Adrenal gland (tissue), 12 donors: ENCODE results near the gene CALU. TPM values are rescaled to one million over a fixed set of nuclear protein-coding genes. Genes with fewer than 3 reads are reported as not detected.
A peak's percentile ranks its signal among the peaks of the same experiment; 100 is the strongest.

ENCODE experiments used
- DNase-seq, 7 donors: peaks; one replicate each; pipeline ENCODE4 v3.0.0-alpha.2; 2019 to 2020
- H3K27ac ChIP-seq, 5 donors: fragments of 200-600 bp; sonication (generic) in 4 of 5; 1 replicate in 3 of 5; 2 replicates in 2 of 5; pipeline versions ENCODE4 v1.5.1 to v1.8.0; 2016 to 2020; ENCODE audit warnings: mild to moderate bottlenecking in 1 of 5
- H3K27me3 ChIP-seq: fragments of 200-600 bp; 2 replicates; pipeline ENCODE4 v1.8.0; 2021
- H3K36me3 ChIP-seq, 2 donors: fragments of 200-600 bp; replicated peaks in 1 of 2; 1 replicate in 1 of 2; 2 replicates in 1 of 2; pipeline versions ENCODE4 v1.5.1 to v1.8.0; 2018 to 2022
- H3K4me1 ChIP-seq, 2 donors: fragments of 200-600 bp; replicated peaks in 1 of 2; 1 replicate in 1 of 2; 2 replicates in 1 of 2; pipeline versions ENCODE4 v1.5.1 to v1.8.0; 2018 to 2021
- H3K4me3 ChIP-seq, 4 donors: fragments of 200-600 bp; sonication (generic) in 3 of 4; one replicate each; pipeline ENCODE4 v1.5.1; 2016 to 2018
- H3K9me3 ChIP-seq, 3 donors: fragments of 200-600 bp; sonication (generic) in 1 of 3; replicated peaks in 1 of 3; 1 replicate in 2 of 3; 2 replicates in 1 of 3; pipeline versions ENCODE4 v1.5.1 to v1.8.0; 2016 to 2021
- CTCF ChIP-seq, 6 experiments: fragments of 450-650 bp in 4 of 6; fragments of 200-600 bp in 2 of 6; sonication (generic) in 1 of 6; IDR thresholded peaks; 1 replicate in 5 of 6; 2 replicates in 1 of 6; pipeline versions ENCODE4 v1.5.1 to v1.8.0; 2016 to 2021; ENCODE audit warnings: antibody characterized with exemption in 6 of 6, mild to moderate bottlenecking in 2 of 6, moderate library complexity in 1 of 6
- POLR2A ChIP-seq, 2 donors: fragments of 450-650 bp; IDR thresholded peaks; one replicate each; pipeline ENCODE4 v1.6.1; 2017; ENCODE audit warnings: antibody characterized with exemption in 2 of 2, mild to moderate bottlenecking in 2 of 2, moderate library complexity in 1 of 2
- whole genome bisulfite sequencing, 4 donors: extraction: QIAGEN DNeasy Blood & Tissue Kit in 2 of 4; methylation state at CpG; one replicate each; pipeline versions ENCODE4 v1.1.5 to v1.1.7; 2013 to 2017; 5-methylcytosine and 5-hydroxymethylcytosine counted together
- intact Hi-C, 2 donors: fragments of 100-400 bp; cut with DNase I; formaldehyde crosslinking; loops; one replicate each; pipeline versions ENCODE4 v1.14.1 to v1.15.0; 2022 to 2023
- polyA plus RNA-seq, 3 donors: library from polyadenylated mRNA; stranded (reverse); fragments of 200-250 nt in 2 of 3; fragments of 350-450 nt in 1 of 3; fragmentation: Illumina TruSeq in 1 of 3; extraction: RNeasy Lipid Tissue Mini Kit (QIAGEN cat#74804) in 1 of 3; gene quantifications; one replicate each; pipeline ENCODE4 v1.2.3, GENCODE V29; 2013 to 2014
- total RNA-seq, 9 donors: library from RNA; depleted of rRNA in 4 of 9; stranded (reverse); fragments of >200 nt in 4 of 9; fragments of 120-200 nt in 1 of 9; fragmentation: NEBNext Ultra II Directional in 1 of 9; extraction: Animal tissue kit (Norgen Biotek cat#: 25700) in 1 of 9; gene quantifications; one replicate each; pipeline versions ENCODE4 v1.1.0 to v1.2.4, GENCODE V29; 2013 to 2023
- donor health status: healthy with polysubstance abuse.
- donor health status: Bipolar disorder and iron deficiency.
- donor health status: DM: yes; HTN: yes; CAD: no.
- donor health status: DM: no; HTN: no; CAD: no.
- donor health status: DM: no; HTN: no; CAD: no.
- donor health status: DM: yes; HTN: yes; CAD: no.

CALU gene
- total and polyA plus RNA-seq, 12 donors = 16.0 to 199 (median 86.9) TPM

GRCh38 chr7:128707752-128708151 lies 31.4 kb upstream of the CALU start:
- intact Hi-C loops = no loop called here
- no peak for TF ChIP-seq CTCF (IDR thresholded peaks at IDR 0.05)
- no peak for TF ChIP-seq POLR2A (IDR thresholded peaks at IDR 0.05)
- no peak overlapping the region for H3K4me3 ChIP-seq
- H3K36me3 ChIP-seq = no peaks in the 10 kb centered on the region
- H3K27ac ChIP-seq = no peak overlapping the region
- WGBS, 4 donors = 67 to 95% (median 91%) methylated on average over 1 of the region's 1 CpG
- H3K4me1 ChIP-seq = no peaks in the 10 kb centered on the region
- DNase-seq = no peak
- no peaks in the 10 kb centered on the region for H3K27me3 ChIP-seq
- H3K9me3 ChIP-seq = no peaks in the 10 kb centered on the region

DNA sequence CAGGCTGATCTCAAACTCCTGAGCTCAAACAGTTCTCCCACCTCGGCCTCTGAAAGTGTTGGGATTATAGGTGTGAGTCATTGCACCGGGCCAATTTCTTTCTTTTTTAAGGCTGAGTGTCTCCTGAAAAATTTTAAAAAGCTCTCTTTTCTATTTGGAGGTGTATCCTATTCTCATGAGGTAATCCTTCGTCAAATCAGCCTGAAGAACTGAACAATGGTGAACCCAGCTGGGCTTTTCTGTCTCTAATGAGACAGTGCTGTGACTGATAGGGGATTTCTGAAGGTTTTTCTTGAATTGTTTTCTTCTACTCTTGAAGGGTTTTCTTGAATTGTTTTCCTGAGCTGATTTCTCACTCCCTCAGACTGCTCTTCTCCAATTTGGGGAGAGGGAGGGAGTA lies 30.9 kb upstream of the CALU start:
- no peak for DNase-seq
- intact Hi-C loops = no loop called here
- 93 to 95% (median 93%) methylated on average over 3 of the region's 3 CpGs for WGBS, 4 donors
- Histone ChIP-seq H3K4me3 (no peak overlapping the region), H3K4me1 (no peaks in the 10 kb centered on the region), H3K36me3 (no peaks in the 10 kb centered on the region), H3K9me3 (no peaks in the 10 kb centered on the region), H3K27me3 (no peaks in the 10 kb centered on the region), H3K27ac (no peak overlapping the region)
- TF ChIP-seq POLR2A (IDR thresholded peaks at IDR 0.05) = no peak
- no peak for TF ChIP-seq CTCF (IDR thresholded peaks at IDR 0.05)

DNA sequence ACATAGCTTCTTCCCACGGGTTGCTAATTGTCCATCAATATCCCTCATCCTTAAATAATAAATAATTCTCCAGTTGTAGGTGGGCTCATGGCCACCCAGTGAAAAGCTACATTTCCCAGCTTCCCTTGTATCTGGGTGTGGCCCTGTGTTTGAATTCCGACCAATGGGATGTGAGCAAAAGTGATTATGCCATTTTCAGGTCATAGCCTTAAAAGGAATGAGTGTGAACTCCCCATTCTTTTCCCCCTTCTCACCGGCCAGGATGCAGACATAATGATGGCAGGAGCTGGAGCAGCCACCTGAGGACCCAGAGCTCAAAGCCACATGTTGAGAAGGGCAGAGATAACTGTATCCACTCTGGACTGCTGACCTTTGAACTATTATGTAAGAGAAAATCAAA lies 30.3 kb upstream of the CALU start:
- Histone ChIP-seq H3K27me3 (no peaks in the 10 kb centered on the region), H3K36me3 (no peaks in the 10 kb centered on the region), H3K4me3 (no peak overlapping the region), H3K27ac (no peak overlapping the region), H3K4me1 (no peaks in the 10 kb centered on the region), H3K9me3 (no peaks in the 10 kb centered on the region)
- DNase-seq = no peak
- 78 to 86% (median 82%) methylated on average over 3 of the region's 3 CpGs for WGBS, 4 donors
- TF ChIP-seq POLR2A (IDR thresholded peaks at IDR 0.05) = no peak
- no peak for TF ChIP-seq CTCF (IDR thresholded peaks at IDR 0.05)
- intact Hi-C loops = no loop called here

DNA sequence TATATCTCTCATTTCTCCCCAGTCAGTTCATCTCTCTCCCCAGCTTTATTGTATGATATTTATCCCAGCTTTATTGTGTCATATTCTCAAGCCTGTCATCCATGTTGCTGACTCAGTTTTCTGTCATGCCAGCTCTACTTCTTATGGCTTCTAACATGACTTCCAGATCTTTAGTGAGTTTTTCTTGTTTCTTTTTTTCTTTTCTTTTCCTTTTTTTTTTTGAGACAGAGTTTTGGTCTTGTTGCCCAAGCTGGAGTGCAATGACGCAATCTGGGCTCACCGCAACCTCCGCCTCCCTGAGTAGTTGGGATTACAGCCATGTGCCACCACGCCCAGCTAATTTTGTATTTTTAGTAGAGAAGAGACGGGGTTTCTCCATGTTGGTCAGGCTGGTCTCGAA lies 28.7 kb upstream of the CALU start:
- Histone ChIP-seq H3K4me3 (no peak overlapping the region), H3K36me3 (no peaks in the 10 kb centered on the region), H3K27ac (no peak overlapping the region), H3K9me3 (no peaks in the 10 kb centered on the region), H3K4me1 (no peaks in the 10 kb centered on the region), H3K27me3 (no peaks in the 10 kb centered on the region)
- intact Hi-C loops = no loop called here
- TF ChIP-seq POLR2A (IDR thresholded peaks at IDR 0.05) = no peak
- no peak for TF ChIP-seq CTCF (IDR thresholded peaks at IDR 0.05)
- WGBS, 4 donors = 70 to 78% (median 76%) methylated on average over 6 of the region's 6 CpGs
- peak in 1 of 7 donors; percentile 8 for DNase-seq
